PC-3 (cell line): ENCODE results near the gene CENPT. TPM values are rescaled to one million over a fixed set of nuclear protein-coding genes. Genes with fewer than 3 reads are reported as not detected.

Source experiments
- ATAC-seq: fragments of 200-7000 bp; cut with Tn5 transposase; 2 replicates; pipeline ENCODE4 v1.9.1; 2020; ENCODE audit warnings: mild to moderate bottlenecking, moderate library complexity
- BruUV-seq: library from RNA; stranded (reverse); fragments of 400-500 nt; replicated peaks from 2 replicates; lab custom pipeline; 2021; lab: Mats Ljungman, UMichigan
- CTCF ChIA-PET: fragments of 300-600 bp; sonication (Branson Sonifier 250); formaldehyde crosslinking; loops from one replicate; lab custom pipeline; 2022; ENCODE audit warnings: antibody characterized with exemption; lab: Charles Lee
- POLR2A ChIA-PET: fragments of 300-600 bp; sonication (Branson Sonifier 250); formaldehyde crosslinking; loops from one replicate; lab custom pipeline; 2022; ENCODE audit warnings: antibody characterized with exemption; ENCODE audit not compliant: unreplicated experiment; lab: Charles Lee
- DNase-seq: peaks from one replicate; pipeline ENCODE4 v3.0.0-alpha.2; 2015
- H2AFZ ChIP-seq: fragments of 300-600 bp; sonication (generic); 2 replicates; pipeline ENCODE4 v1.6.0; 2016; ENCODE audit warnings: antibody characterized with exemption, low read length
- H3F3A ChIP-seq: fragments of 300-600 bp; sonication (generic); one replicate; pipeline ENCODE4 v1.6.0; 2017; ENCODE audit warnings: antibody characterized with exemption, low read length, control low read depth, mild to moderate bottlenecking; ENCODE audit not compliant: unreplicated experiment
- H3K27ac ChIP-seq: fragments of 300-600 bp; sonication (generic); 2 replicates; pipeline ENCODE4 v1.5.1; 2016; ENCODE audit warnings: mild to moderate bottlenecking, low read length
- H3K27me3 ChIP-seq: fragments of 300-600 bp; sonication (generic); 2 replicates; pipeline ENCODE4 v1.6.1; 2016; ENCODE audit warnings: low read length, mixed read lengths
- H3K36me3 ChIP-seq: fragments of 300-600 bp; sonication (generic); 2 replicates; pipeline ENCODE4 v1.6.1; 2016; ENCODE audit warnings: low read depth, mixed run types, low read length, mixed read lengths
- H3K4me1 ChIP-seq: fragments of 300-600 bp; sonication (generic); 2 replicates; pipeline ENCODE4 v1.5.1; 2016; ENCODE audit warnings: low read length; ENCODE audit not compliant: insufficient read depth
- H3K4me2 ChIP-seq: fragments of 300-600 bp; sonication (generic); 2 replicates; pipeline ENCODE4 v1.6.0; 2016; ENCODE audit warnings: low read length
- H3K4me3 ChIP-seq: fragments of 300-600 bp; sonication (generic); 2 replicates; pipeline ENCODE4 v1.5.1; 2016; ENCODE audit warnings: mild to moderate bottlenecking, low read length, mixed read lengths
- H3K79me2 ChIP-seq: fragments of 300-600 bp; sonication (generic); 2 replicates; pipeline ENCODE4 v1.6.1; 2017; ENCODE audit warnings: low read length, mixed read lengths
- H3K9ac ChIP-seq: fragments of 300-600 bp; sonication (generic); 2 replicates; pipeline ENCODE4 v1.6.0; 2016; ENCODE audit warnings: mild to moderate bottlenecking, low read length
- H3K9me2 ChIP-seq: fragments of 300-600 bp; sonication (generic); replicated peaks from 2 replicates; pipeline ENCODE4 v1.6.1; 2016; ENCODE audit warnings: mixed run types, low read length, mixed read lengths
- H3K9me3 ChIP-seq: fragments of 300-600 bp; sonication (generic); 2 replicates; pipeline ENCODE4 v1.6.1; 2016; ENCODE audit warnings: low read length, mixed read lengths
- H4K20me1 ChIP-seq: fragments of 300-600 bp; sonication (generic); 2 replicates; pipeline ENCODE4 v1.6.1; 2016; ENCODE audit warnings: low read length, mixed read lengths
- EZH2 ChIP-seq: fragments of 300-600 bp; sonication (generic); IDR thresholded peaks from one replicate; pipeline ENCODE4 v1.6.1; 2017; ENCODE audit warnings: antibody characterized with exemption, mild to moderate bottlenecking, low read length; ENCODE audit not compliant: unreplicated experiment
- EZH2phosphoT487 ChIP-seq: fragments of 300-600 bp; sonication (generic); IDR thresholded peaks from 2 replicates; pipeline ENCODE4 v1.6.1; 2018; ENCODE audit warnings: mild to moderate bottlenecking, antibody characterized with exemption, low read length, borderline replicate concordance
- intact Hi-C: fragments of 100-400 bp; cut with micrococcal nuclease; formaldehyde crosslinking; loops from 2 replicates; pipeline ENCODE4 v1.9.0; 2023
- total RNA-seq: library from RNA; depleted of rRNA; stranded (reverse); fragments of >200 nt; gene quantifications from 2 replicates; pipeline ENCODE4 v1.2.3, GENCODE V29; 2014
- TF ChIP-seq, protein P1 (sequence below): fragments of 300-600 bp; sonication (generic); conservative IDR thresholded peaks from 2 replicates; pipeline ENCODE4 v1.5.1; 2017; ENCODE audit warnings: antibody characterized with exemption, low read depth, mild to moderate bottlenecking, low read length

The CENPT gene
- total RNA-seq, 1 experiment from 2014 or later, result 35.1 TPM

DNA sequence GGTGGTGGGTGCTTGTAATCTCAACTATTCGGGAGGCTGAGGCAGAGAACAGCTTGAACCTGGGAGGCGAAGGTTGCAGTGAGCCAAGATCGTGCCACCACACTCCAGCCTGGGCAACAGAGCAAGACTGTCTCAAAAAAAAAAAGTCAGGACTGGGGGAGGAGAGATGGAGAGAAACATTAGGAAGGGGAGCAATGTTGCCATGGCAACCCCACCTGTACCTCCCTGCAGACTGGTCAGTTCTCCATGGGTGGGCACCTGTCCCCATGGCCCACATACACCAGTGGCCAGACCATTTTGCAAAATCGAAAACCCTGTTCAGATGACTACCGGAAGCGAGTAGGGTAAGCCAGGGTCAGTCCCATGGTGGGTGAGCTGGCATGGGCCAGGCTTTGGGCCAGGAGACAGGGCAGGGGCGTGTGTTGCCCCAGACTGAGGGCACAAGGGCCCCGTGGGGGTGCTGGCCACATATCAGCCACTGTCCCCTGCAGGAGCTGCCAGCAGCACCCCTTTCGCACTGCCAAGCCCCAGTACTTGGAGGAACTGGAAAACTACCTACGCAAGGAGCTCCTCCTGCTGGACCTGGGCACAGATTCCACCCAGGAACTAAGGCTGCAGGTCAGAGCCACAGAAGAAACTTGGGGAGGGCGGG lies 26.8 kb downstream of the CENPT start:
- ChIA-PET CTCF (no interaction called here), POLR2A (no interaction called here)
- H3K79me2 ChIP-seq, result no peaks in the 10 kb centered on the region
- no peak overlapping the region for H3K4me3 ChIP-seq
- no peaks in the 10 kb centered on the region for H3K4me1 ChIP-seq
- DNase-seq, result no peak
- no peak overlapping the region for H3K27ac ChIP-seq
- no peaks in the 10 kb centered on the region for H4K20me1 ChIP-seq
- H2AFZ ChIP-seq, result no peak overlapping the region
- no peaks in the 10 kb centered on the region for H3K27me3 ChIP-seq
- H3K9ac ChIP-seq, result no peak overlapping the region
- no peak overlapping the region for H3K4me2 ChIP-seq
- no peaks in the 10 kb centered on the region; the same call in 1 of the 2 replicates for H3K36me3 ChIP-seq
- intact Hi-C loops, result no loop called here
- no peak for ATAC-seq
- BruUV-seq, result no TSS peak
- TF ChIP-seq EZH2phosphoT487 (no peak), EZH2 (no peak)
- TF ChIP-seq, protein P1, sequence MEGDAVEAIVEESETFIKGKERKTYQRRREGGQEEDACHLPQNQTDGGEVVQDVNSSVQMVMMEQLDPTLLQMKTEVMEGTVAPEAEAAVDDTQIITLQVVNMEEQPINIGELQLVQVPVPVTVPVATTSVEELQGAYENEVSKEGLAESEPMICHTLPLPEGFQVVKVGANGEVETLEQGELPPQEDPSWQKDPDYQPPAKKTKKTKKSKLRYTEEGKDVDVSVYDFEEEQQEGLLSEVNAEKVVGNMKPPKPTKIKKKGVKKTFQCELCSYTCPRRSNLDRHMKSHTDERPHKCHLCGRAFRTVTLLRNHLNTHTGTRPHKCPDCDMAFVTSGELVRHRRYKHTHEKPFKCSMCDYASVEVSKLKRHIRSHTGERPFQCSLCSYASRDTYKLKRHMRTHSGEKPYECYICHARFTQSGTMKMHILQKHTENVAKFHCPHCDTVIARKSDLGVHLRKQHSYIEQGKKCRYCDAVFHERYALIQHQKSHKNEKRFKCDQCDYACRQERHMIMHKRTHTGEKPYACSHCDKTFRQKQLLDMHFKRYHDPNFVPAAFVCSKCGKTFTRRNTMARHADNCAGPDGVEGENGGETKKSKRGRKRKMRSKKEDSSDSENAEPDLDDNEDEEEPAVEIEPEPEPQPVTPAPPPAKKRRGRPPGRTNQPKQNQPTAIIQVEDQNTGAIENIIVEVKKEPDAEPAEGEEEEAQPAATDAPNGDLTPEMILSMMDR, result no peak
- no peaks in the 10 kb centered on the region for H3K9me3 ChIP-seq
- no peaks in the 10 kb centered on the region for H3K9me2 ChIP-seq
- no peaks in the 10 kb centered on the region for H3F3A ChIP-seq

DNA sequence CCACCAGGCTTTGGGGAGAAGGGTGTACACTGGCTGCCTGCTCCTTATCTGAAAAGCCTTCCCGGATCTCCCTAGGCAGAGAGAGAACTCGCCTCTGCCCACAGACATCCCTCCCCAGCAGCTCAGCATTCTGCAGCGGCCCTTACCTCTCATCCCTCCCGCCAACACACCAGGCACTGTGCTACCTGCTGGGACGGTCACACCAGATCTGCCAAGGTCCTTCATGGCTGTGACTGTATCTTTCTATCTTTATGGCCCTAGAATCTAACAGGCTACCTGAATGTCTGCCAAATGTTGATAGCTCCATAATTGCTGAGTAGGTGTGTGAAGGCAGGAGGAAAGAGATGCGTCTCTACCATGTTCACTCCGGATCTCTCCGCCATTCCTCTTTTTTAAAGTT lies 32.9 kb downstream of the CENPT start:
- Histone ChIP-seq H3K27ac (no peak overlapping the region), H3K9me3 (no peaks in the 10 kb centered on the region), H2AFZ (no peak overlapping the region), H3K36me3 (no peaks in the 10 kb centered on the region; the same call in 1 of the 2 replicates), H3K9ac (no peak overlapping the region), H3K9me2 (no peaks in the 10 kb centered on the region), H4K20me1 (no peaks in the 10 kb centered on the region), H3K4me1 (no peaks in the 10 kb centered on the region), H3F3A (no peaks in the 10 kb centered on the region), H3K79me2 (no peaks in the 10 kb centered on the region), H3K4me2 (no peak overlapping the region), H3K27me3 (no peaks in the 10 kb centered on the region), H3K4me3 (no peak overlapping the region)
- DNase-seq (no peak), ATAC-seq (no peak)
- CTCF ChIA-PET, result no interaction called here
- intact Hi-C loops, result no loop called here
- no TSS peak for BruUV-seq
- no peak for TF ChIP-seq EZH2phosphoT487
- POLR2A ChIA-PET, result no interaction called here

DNA sequence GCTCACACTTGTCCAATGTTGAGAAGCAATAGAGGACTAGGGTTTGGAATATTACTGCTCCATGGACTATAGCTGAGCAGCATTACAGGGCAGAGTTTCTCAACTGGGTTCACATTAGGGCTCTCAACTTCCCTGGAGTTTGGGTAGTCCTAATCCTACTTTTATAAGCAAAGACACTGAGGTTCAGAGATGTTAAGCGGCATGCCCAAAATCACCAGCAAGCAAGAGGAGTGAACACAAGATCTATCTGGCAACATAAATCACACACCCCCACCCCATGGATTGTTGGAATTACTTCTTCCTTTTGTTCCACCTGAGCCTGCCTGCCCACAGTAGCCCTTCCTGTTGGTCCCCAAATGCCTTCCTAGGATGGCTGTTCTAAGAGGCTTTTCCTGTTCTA lies 35.6 kb downstream of the CENPT start:
- H3K4me1 ChIP-seq, result no peaks in the 10 kb centered on the region
- no peaks in the 10 kb centered on the region for H4K20me1 ChIP-seq
- no peaks in the 10 kb centered on the region for H3K9me2 ChIP-seq
- intact Hi-C loops, result no loop called here
- ChIA-PET POLR2A (no interaction called here), CTCF (no interaction called here)
- H3K9me3 ChIP-seq, result no peaks in the 10 kb centered on the region
- no peak overlapping the region for H3K27ac ChIP-seq
- H3K79me2 ChIP-seq, result no peaks in the 10 kb centered on the region
- BruUV-seq, result no TSS peak
- H3K9ac ChIP-seq, result no peak overlapping the region
- H3K4me2 ChIP-seq, result no peak overlapping the region
- H3K4me3 ChIP-seq, result no peak overlapping the region
- H3F3A ChIP-seq, result no peaks in the 10 kb centered on the region
- H2AFZ ChIP-seq, result no peak overlapping the region
- H3K27me3 ChIP-seq, result no peaks in the 10 kb centered on the region
- no peaks in the 10 kb centered on the region; the same call in 1 of the 2 replicates for H3K36me3 ChIP-seq
- TF ChIP-seq EZH2phosphoT487 (no peak), EZH2 (no peak)
- TF ChIP-seq, protein P1, result no peak
- DNase-seq (no peak), ATAC-seq (no peak)
